Right atrium auricular region (tissue), 2 donors: ENCODE results near the gene TMEM120B. TPM values are rescaled to one million over a fixed set of nuclear protein-coding genes. Genes with fewer than 3 reads are reported as not detected.

Experiments used
- DNase-seq: peaks from one replicate; pipeline ENCODE4 v3.0.0-alpha.2; 2019; ENCODE audit warnings: low spot score
- H3K27ac ChIP-seq, 2 donors: fragments of 200-600 bp; sonication (generic); 1 replicate in 1 of 2; 2 replicates in 1 of 2; pipeline ENCODE4 v1.5.1; 2016 to 2019
- H3K27me3 ChIP-seq, 2 donors: fragments of 200-600 bp; sonication (generic); one replicate each; pipeline versions ENCODE4 v1.5.1 to v1.6.0; 2017 to 2019
- H3K36me3 ChIP-seq: fragments of 200-600 bp; sonication (generic); one replicate; pipeline ENCODE4 v1.5.1; 2016
- H3K4me1 ChIP-seq, 2 donors: fragments of 200-600 bp; sonication (generic); one replicate each; pipeline versions ENCODE4 v1.5.1 to v1.6.0; 2017 to 2019
- H3K4me3 ChIP-seq, 2 donors: fragments of 200-600 bp; sonication (generic); 1 replicate in 1 of 2; 2 replicates in 1 of 2; pipeline ENCODE4 v1.5.1; 2017 to 2019; ENCODE audit warnings: mild to moderate bottlenecking in 1 of 2, moderate library complexity in 1 of 2
- H3K9me3 ChIP-seq, 2 donors: fragments of 200-600 bp; sonication (generic); one replicate each; pipeline ENCODE4 v1.5.1; 2019
- total RNA-seq, 2 donors: library from RNA; depleted of rRNA; stranded (reverse); fragments of >200 nt; gene quantifications; one replicate each; pipeline ENCODE4 v1.1.0, GENCODE V29; 2016
- TF ChIP-seq, protein P1 (sequence below), 2 donors: fragments of 200-600 bp; sonication (generic); IDR thresholded peaks; one replicate each; pipeline ENCODE4 v1.5.1; 2019; ENCODE audit warnings: antibody characterized with exemption in 2 of 2

TMEM120B gene
- total RNA-seq, 2 donors from 2014 or later: 3.3 to 4.7 TPM

GRCh38 chr12:121764808-121765207 lies 52.3 kb downstream of the TMEM120B start:
- H3K27ac ChIP-seq: no peak overlapping the region
- peaks cover 0 to 43% of the 10 kb centered on the region in 2 donors for H3K4me1 ChIP-seq
- DNase-seq: no peak
- H3K9me3 ChIP-seq: no peaks in the 10 kb centered on the region
- no peaks in the 10 kb centered on the region for H3K27me3 ChIP-seq
- no peaks in the 10 kb centered on the region for H3K36me3 ChIP-seq
- TF ChIP-seq, protein P1, sequence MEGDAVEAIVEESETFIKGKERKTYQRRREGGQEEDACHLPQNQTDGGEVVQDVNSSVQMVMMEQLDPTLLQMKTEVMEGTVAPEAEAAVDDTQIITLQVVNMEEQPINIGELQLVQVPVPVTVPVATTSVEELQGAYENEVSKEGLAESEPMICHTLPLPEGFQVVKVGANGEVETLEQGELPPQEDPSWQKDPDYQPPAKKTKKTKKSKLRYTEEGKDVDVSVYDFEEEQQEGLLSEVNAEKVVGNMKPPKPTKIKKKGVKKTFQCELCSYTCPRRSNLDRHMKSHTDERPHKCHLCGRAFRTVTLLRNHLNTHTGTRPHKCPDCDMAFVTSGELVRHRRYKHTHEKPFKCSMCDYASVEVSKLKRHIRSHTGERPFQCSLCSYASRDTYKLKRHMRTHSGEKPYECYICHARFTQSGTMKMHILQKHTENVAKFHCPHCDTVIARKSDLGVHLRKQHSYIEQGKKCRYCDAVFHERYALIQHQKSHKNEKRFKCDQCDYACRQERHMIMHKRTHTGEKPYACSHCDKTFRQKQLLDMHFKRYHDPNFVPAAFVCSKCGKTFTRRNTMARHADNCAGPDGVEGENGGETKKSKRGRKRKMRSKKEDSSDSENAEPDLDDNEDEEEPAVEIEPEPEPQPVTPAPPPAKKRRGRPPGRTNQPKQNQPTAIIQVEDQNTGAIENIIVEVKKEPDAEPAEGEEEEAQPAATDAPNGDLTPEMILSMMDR (IDR thresholded peaks at IDR 0.05): no peak
- no peak overlapping the region for H3K4me3 ChIP-seq

DNA sequence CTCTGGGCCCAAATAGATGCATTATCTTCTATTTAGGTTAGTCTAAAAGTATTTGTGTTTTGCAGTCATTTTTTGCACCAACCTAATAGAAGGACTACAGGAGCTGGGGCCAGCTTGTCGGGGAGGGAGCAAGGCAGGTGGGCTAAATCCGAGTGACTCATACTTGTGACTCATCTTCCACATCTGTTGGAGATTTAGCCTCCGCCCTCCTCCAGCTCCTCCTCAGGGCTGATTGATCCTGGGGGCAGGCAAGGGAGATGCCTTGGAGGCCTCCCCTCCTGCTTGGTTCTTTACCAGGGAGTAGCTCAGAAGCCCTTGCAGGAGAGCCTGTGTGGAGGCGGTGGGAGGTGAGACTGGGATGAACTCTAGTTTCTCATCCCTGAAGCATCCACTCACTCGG lies 53.0 kb downstream of the TMEM120B start:
- TF ChIP-seq, protein P1 (IDR thresholded peaks at IDR 0.05): no peak
- no peak overlapping the region for H3K4me3 ChIP-seq
- no peaks in the 10 kb centered on the region for H3K27me3 ChIP-seq
- H3K36me3 ChIP-seq: no peaks in the 10 kb centered on the region
- no peak for DNase-seq
- H3K27ac ChIP-seq: no peak overlapping the region
- H3K4me1 ChIP-seq: peaks cover 0 to 50% of the 10 kb centered on the region in 2 donors
- no peaks in the 10 kb centered on the region for H3K9me3 ChIP-seq

GRCh38 chr12:121766290-121767039 lies 53.9 kb downstream of the TMEM120B start:
- peak overlapping the region in 1 of 2 donors; percentile 63 for H3K27ac ChIP-seq
- DNase-seq: no peak
- no peak overlapping the region for H3K4me3 ChIP-seq
- H3K4me1 ChIP-seq: peaks cover 0 to 58% of the 10 kb centered on the region in 2 donors
- no peaks in the 10 kb centered on the region for H3K27me3 ChIP-seq
- H3K9me3 ChIP-seq: no peaks in the 10 kb centered on the region
- TF ChIP-seq, protein P1 (IDR thresholded peaks at IDR 0.05): no peak
- no peaks in the 10 kb centered on the region for H3K36me3 ChIP-seq

DNA sequence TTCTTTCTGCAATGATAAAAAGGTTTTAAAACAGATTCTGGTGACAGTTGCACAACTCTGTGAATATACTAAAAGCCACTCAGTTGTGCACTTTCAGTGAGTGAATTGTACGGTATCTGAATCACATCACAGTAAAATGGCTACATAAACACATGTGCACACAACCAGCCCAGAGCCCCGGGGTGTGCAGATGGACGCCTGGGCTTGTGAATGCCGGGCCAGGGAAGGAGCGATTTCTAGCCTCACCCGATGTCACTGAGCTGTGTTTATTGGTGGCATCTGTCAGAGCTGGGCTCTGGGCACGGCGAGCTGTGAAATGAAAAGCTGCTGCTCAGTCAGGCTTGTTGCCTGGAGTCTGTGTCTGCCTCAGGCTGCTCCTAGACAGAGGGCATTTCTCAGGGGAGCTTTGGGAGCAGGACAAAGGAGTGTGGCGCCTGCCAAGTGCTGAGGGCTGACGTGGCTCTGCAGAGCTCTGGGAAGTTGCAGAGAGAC lies 55.0 kb downstream of the TMEM120B start:
- Histone ChIP-seq H3K4me3 (no peak overlapping the region), H3K9me3 (no peaks in the 10 kb centered on the region), H3K27ac (peak overlapping the region; percentile 63), H3K27me3 (no peaks in the 10 kb centered on the region), H3K36me3 (no peaks in the 10 kb centered on the region), H3K4me1 (peaks cover 0 to 48% of the 10 kb centered on the region in 2 donors)
- DNase-seq: no peak
- TF ChIP-seq, protein P1 (IDR thresholded peaks at IDR 0.05): no peak

GRCh38 chr12:121769297-121769830 lies 56.8 kb downstream of the TMEM120B start:
- H3K36me3 ChIP-seq: no peaks in the 10 kb centered on the region
- no peaks in the 10 kb centered on the region for H3K9me3 ChIP-seq
- peak overlapping the region; percentile 2 to 63 for H3K27ac ChIP-seq
- TF ChIP-seq, protein P1 (IDR thresholded peaks at IDR 0.05): no peak
- H3K4me3 ChIP-seq: no peak overlapping the region
- peaks cover 0 to 56% of the 10 kb centered on the region in 2 donors for H3K4me1 ChIP-seq
- DNase-seq: no peak
- no peaks in the 10 kb centered on the region for H3K27me3 ChIP-seq
